ENCODE data around the gene CASK. TPM values are rescaled to one million over a fixed set of nuclear protein-coding genes. Genes with fewer than 3 reads are reported as not detected.
A peak's percentile ranks its signal among the peaks of the same experiment; 100 is the strongest.

Gene CASK
- total RNA-seq, 1 donor from 2014 or later: 58.8 TPM

GRCh38 chrX:41912923-41913322 lies 10.4 kb downstream of the CASK start:
- TF ChIP-seq CTCF (conservative IDR thresholded peaks at IDR 0.05; ENCODE audit: low read depth, low read length): no peak

GRCh38 chrX:41909068-41909467 lies 14.3 kb downstream of the CASK start:
- TF ChIP-seq CTCF (conservative IDR thresholded peaks at IDR 0.05; ENCODE audit: low read depth, low read length): no peak
- no peak overlapping the region for H3K4me3 ChIP-seq (ENCODE audit: low read depth, low read length)
- DNase-seq (ENCODE audit: low read depth): no peak

More at GRCh38 chrX:41912923-41913322, 10.4 kb downstream of the CASK start:
- peak; percentile 84 for DNase-seq (ENCODE audit: low read depth)
- no peak overlapping the region for H3K4me3 ChIP-seq (ENCODE audit: low read depth, low read length)

GRCh38 chrX:41906515-41907187 lies 16.7 kb downstream of the CASK start:
- TF ChIP-seq CTCF (conservative IDR thresholded peaks at IDR 0.05; ENCODE audit: low read depth, low read length): no peak
- DNase-seq (ENCODE audit: low read depth): peak; percentile 51

GRCh38 chrX:41903544-41903943 lies 19.8 kb downstream of the CASK start:
- no peak overlapping the region for H3K4me3 ChIP-seq (ENCODE audit: low read depth, low read length)
- no peak for DNase-seq (ENCODE audit: low read depth)
- TF ChIP-seq CTCF (conservative IDR thresholded peaks at IDR 0.05; ENCODE audit: low read depth, low read length): no peak

More at GRCh38 chrX:41906515-41907187, 16.7 kb downstream of the CASK start:
- H3K4me3 ChIP-seq (ENCODE audit: low read depth, low read length): no peak overlapping the region

- DNase-seq (ENCODE audit: low read depth): no peak
- TF ChIP-seq CTCF (conservative IDR thresholded peaks at IDR 0.05; ENCODE audit: low read depth, low read length): no peak
- no peak overlapping the region for H3K4me3 ChIP-seq (ENCODE audit: low read depth, low read length)
Observed at GRCh38 chrX:41900321-41900720, 23.0 kb downstream of the CASK start.

- no peak for TF ChIP-seq CTCF (conservative IDR thresholded peaks at IDR 0.05; ENCODE audit: low read depth, low read length)
- DNase-seq (ENCODE audit: low read depth): no peak
Observed at GRCh38 chrX:41895826-41896225, 27.5 kb downstream of the CASK start.

GRCh38 chrX:41890026-41890423 lies 33.3 kb downstream of the CASK start:
- TF ChIP-seq CTCF (conservative IDR thresholded peaks at IDR 0.05; ENCODE audit: low read depth, low read length): no peak
- H3K4me3 ChIP-seq (ENCODE audit: low read depth, low read length): no peak overlapping the region
- DNase-seq (ENCODE audit: low read depth): no peak

More at GRCh38 chrX:41895826-41896225, 27.5 kb downstream of the CASK start:
- H3K4me3 ChIP-seq (ENCODE audit: low read depth, low read length): no peak overlapping the region

Data from epithelial cell of proximal tubule (primary cell).